Mucosa of stomach (tissue), 1 donor: ENCODE measurements around the gene SRP54.
A peak's percentile ranks its signal among the peaks of the same experiment; 100 is the strongest.
"Not testable (repeated sequence)": the region's sequence is repeated elsewhere in the genome, so short reads cannot be mapped to it uniquely, and the experiment has no call there.

Experiments
- H3K27me3 ChIP-seq: one replicate; pipeline ENCODE4 v1.7.0; 2013; ENCODE audit warnings: mild to moderate bottlenecking, low read length; ENCODE audit not compliant: control insufficient read depth, insufficient read depth
- H3K36me3 ChIP-seq: one replicate; pipeline ENCODE4 v1.7.0; 2013; ENCODE audit warnings: low read length; ENCODE audit not compliant: control insufficient read depth, insufficient read depth
- H3K4me1 ChIP-seq: one replicate; pipeline ENCODE4 v1.7.0; 2013; ENCODE audit warnings: mild to moderate bottlenecking, low read length; ENCODE audit not compliant: control insufficient read depth, insufficient read depth
- H3K4me3 ChIP-seq: one replicate; pipeline ENCODE4 v1.7.0; 2013; ENCODE audit warnings: low read length
- H3K9ac ChIP-seq: one replicate; pipeline ENCODE4 v1.7.0; 2013; ENCODE audit warnings: mild to moderate bottlenecking, low read length, moderate library complexity
- H3K9me3 ChIP-seq: one replicate; pipeline ENCODE4 v1.7.0; 2013; ENCODE audit warnings: mild to moderate bottlenecking, low read length, moderate library complexity; ENCODE audit not compliant: control insufficient read depth
- donor health status: Pancreatic carcinoma.

The SRP54 gene

DNA sequence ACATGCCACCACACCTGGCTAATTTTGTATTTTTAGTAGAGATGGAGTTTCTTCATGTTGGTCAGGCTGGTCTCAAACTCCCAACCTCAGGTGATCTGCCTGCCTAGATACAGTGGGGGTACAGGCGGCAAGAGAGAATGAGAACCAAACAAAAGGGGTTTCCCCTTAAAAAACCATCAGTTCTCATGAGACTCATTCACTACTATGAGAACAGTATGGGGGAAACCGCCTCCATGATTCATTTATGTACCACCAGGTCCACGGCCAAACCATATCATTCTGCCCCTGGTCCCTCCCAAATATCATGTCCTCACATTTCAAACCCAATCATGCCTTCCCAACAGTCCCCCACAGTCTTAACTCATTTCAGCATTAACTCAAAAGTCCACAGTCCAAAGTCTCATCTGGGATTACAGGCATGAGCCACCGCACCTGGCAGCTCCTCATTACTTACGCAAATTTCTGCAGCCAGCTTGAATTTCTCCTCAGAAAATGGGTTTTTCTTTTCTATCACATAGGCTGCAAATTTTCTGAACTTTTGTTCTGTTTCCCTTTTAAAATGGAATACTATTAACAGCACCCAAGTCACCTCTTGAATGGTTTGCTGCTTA lies 52.3 kb downstream of the SRP54 start:
- H3K36me3 ChIP-seq, H3K4me3 ChIP-seq, H3K4me1 ChIP-seq, H3K9me3 ChIP-seq, H3K27me3 ChIP-seq, H3K9ac ChIP-seq: not testable (repeated sequence)

- not testable (repeated sequence) for H3K4me3 ChIP-seq, H3K4me1 ChIP-seq, H3K36me3 ChIP-seq, H3K9ac ChIP-seq, H3K9me3 ChIP-seq, H3K27me3 ChIP-seq
These were observed 55.5 kb downstream of the SRP54 start for GRCh38 chr14:35038312-35038711.

GRCh38 chr14:35042632-35043031 lies 59.8 kb downstream of the SRP54 start:
- H3K36me3 ChIP-seq = no peaks in the 10 kb centered on the region
- no peaks in the 10 kb centered on the region for H3K27me3 ChIP-seq
- no peak overlapping the region for H3K4me3 ChIP-seq
- peaks cover 2% of the 10 kb centered on the region for H3K4me1 ChIP-seq
- no peak overlapping the region for H3K9ac ChIP-seq
- no peaks in the 10 kb centered on the region for H3K9me3 ChIP-seq

GRCh38 chr14:35043046-35043445 lies 60.3 kb downstream of the SRP54 start:
- H3K4me3 ChIP-seq = no peak overlapping the region
- H3K9me3 ChIP-seq = no peaks in the 10 kb centered on the region
- no peaks in the 10 kb centered on the region for H3K36me3 ChIP-seq
- H3K4me1 ChIP-seq = peaks cover 6% of the 10 kb centered on the region
- no peak overlapping the region for H3K9ac ChIP-seq
- no peaks in the 10 kb centered on the region for H3K27me3 ChIP-seq

GRCh38 chr14:35044939-35045797 lies 62.4 kb downstream of the SRP54 start:
- Histone ChIP-seq H3K4me1 (peaks cover 7% of the 10 kb centered on the region), H3K27me3 (no peaks in the 10 kb centered on the region), H3K9ac (peak overlapping the region; percentile 95), H3K9me3 (no peaks in the 10 kb centered on the region), H3K36me3 (no peaks in the 10 kb centered on the region), H3K4me3 (peak overlapping the region; percentile 65)

DNA sequence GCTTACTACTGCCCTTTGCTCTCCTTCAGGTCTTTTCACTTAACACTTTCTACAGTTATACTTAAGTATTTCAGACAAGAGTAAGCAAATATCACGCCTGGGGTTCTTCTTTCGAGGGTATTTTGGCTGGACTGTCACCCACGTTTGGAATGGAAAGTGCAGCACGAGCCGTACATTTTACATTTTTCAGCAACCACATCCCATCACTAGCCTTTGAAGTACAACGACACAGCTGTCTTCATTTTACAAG lies 62.9 kb downstream of the SRP54 start:
- Histone ChIP-seq H3K27me3 (no peaks in the 10 kb centered on the region), H3K4me1 (peaks cover 7% of the 10 kb centered on the region), H3K9ac (peak overlapping the region; percentile 95), H3K9me3 (no peaks in the 10 kb centered on the region), H3K36me3 (no peaks in the 10 kb centered on the region), H3K4me3 (peak overlapping the region; percentile 65)

- Histone ChIP-seq H3K36me3 (no peaks in the 10 kb centered on the region), H3K4me3 (peak within 1 kb of the TSS; percentile 90), H3K4me1 (peaks cover 7% of the 10 kb centered on the region), H3K9ac (peak within 1 kb of the TSS; percentile 96), H3K27me3 (no peaks in the 10 kb centered on the region), H3K9me3 (no peaks in the 10 kb centered on the region)
These were observed 63.4 kb downstream of the SRP54 start, which contains the start of gene FAM177A1 for GRCh38 chr14:35046048-35046750. TSS of gene FAM177A1 (plus strand) at chr14:35046272. CDS start at chr14:35046464, 192 bp downstream.

DNA sequence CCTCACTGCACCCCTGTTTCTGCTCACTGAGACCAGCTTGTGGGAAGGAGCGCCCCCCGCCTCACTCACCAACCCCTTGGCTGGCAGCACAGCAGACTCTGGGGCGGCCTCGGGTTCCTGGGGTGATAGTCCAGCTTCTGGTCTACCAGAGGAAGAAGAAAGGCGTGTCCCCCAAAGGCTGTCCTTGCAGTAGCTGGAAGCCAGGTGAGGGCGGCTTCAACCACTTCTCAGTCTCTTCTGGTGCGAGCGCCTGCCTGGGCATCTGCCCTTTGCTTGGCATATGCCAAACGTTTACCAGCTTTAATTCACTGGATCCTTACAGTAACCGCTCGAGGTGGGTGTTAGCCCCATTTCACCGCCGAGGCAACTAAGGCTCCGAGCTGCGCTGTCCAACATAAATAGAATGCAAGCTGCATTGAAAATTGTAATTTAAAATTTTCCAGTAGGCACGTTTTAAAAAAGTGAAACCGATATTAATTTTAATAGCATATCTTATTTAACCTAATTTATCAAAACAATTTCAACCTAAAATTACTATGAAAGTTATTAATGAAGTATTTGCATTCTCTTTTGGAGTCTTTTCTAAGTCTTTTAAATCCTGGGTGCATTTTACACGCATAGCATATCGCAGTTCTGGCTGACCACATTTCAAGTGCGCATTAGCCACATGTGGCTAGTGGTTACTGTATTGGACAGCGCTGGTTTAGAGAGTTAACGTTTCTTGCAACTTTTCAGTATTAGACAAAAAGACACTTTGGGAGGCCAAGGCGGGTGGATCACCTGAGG lies 64.2 kb downstream of the SRP54 start:
- no peaks in the 10 kb centered on the region for H3K9me3 ChIP-seq
- H3K36me3 ChIP-seq = no peaks in the 10 kb centered on the region
- no peaks in the 10 kb centered on the region for H3K27me3 ChIP-seq
- H3K4me3 ChIP-seq = peak overlapping the region; percentile 90
- peak overlapping the region; percentile 96 for H3K9ac ChIP-seq
- peaks cover 7% of the 10 kb centered on the region for H3K4me1 ChIP-seq

DNA sequence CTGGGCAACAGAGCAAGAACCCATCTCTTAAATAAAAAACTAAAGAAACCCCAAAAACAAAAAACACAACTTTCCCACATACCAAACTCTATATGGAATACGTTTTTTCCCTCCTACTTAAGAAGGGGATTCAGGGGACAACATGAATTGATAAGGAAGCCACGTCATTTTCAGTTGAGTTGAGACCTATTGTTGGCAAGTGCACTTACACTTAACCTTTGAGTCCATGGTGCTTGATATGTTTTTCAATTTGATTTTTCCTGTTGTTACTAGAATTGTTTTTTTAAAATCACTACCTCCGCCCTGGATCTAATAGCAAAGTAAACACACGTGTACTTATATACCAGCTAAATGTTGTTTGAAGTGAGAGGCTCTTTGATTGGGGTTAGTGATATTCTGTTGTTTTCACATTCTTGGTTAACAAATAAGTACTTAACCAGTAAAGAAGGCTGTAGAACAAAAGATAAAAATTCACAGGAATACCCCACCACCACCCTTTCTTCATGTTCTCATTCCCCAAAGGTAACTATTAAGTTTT lies 65.3 kb downstream of the SRP54 start:
- no peaks in the 10 kb centered on the region for H3K36me3 ChIP-seq
- H3K4me3 ChIP-seq = no peak overlapping the region
- peak overlapping the region; percentile 37 for H3K9ac ChIP-seq
- H3K4me1 ChIP-seq = peaks cover 7% of the 10 kb centered on the region
- no peaks in the 10 kb centered on the region for H3K27me3 ChIP-seq
- H3K9me3 ChIP-seq = no peaks in the 10 kb centered on the region

DNA sequence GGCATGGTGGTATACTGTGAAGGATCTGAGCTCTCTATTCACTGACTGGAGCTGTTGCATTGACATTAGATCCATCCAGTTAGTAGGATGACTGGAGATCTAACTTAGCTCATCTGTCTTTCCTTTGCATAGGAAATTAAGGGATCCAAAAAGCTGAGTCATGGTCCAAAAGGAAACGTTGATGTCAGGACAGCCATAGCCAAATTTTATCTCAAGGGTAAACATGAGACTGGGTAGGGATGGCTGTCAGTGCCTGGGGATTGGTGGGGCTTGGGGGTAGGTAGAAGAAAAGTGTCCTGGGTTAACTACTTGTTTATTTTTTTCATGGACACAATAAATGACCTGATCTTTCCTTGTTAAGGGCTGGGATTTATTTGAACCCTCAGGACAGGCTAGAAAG lies 67.9 kb downstream of the SRP54 start:
- no peaks in the 10 kb centered on the region for H3K36me3 ChIP-seq

GRCh38 chr14:35051796-35052195 lies 69.0 kb downstream of the SRP54 start:
- Histone ChIP-seq H3K9me3 (no peaks in the 10 kb centered on the region), H3K36me3 (no peaks in the 10 kb centered on the region), H3K4me3 (no peak overlapping the region), H3K27me3 (no peaks in the 10 kb centered on the region), H3K4me1 (peaks cover 7% of the 10 kb centered on the region), H3K9ac (no peak overlapping the region)

More for the DNA sequence above, 67.9 kb downstream of the SRP54 start:
- peaks cover 7% of the 10 kb centered on the region for H3K4me1 ChIP-seq
- H3K9me3 ChIP-seq = no peaks in the 10 kb centered on the region
- H3K27me3 ChIP-seq = no peaks in the 10 kb centered on the region
- no peak overlapping the region for H3K9ac ChIP-seq
- H3K4me3 ChIP-seq = no peak overlapping the region
